ENCODE measurements around the gene PLCE1. TPM values are rescaled to one million over a fixed set of nuclear protein-coding genes. Genes with fewer than 3 reads are reported as not detected.
A peak's percentile ranks its signal among the peaks of the same experiment; 100 is the strongest.

The PLCE1 gene
- total RNA-seq, 2 donors from 2014 or later, result 13.5 to 28.3 TPM

DNA sequence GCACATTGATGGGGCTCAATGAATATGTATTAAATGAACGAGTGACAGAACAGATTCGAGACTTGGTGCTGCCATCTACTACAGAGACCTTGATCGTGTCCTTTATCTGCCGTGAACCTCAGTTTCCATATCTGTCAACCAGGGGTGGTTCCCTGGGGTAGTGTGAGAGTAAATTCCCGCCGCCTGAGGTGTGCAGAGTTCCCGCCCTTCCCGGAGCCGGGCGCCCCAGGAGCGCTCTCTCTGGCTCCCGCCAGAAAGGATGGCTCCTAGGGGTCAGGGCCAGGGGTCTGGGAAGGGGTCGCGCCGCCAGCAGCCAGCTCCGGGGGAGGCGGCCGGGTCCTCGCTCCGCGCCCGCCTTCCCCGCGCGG lies 333 bp upstream of the PLCE1 start:
- Histone ChIP-seq H3K27ac (peak overlapping the region in 1 of 2 donors; percentile 67), H3K36me3 (no peaks in the 10 kb centered on the region), H3K9me3 (no peaks in the 10 kb centered on the region), H3K4me3 (peak overlapping the region; percentile 83), H3K4me1 (ENCODE audit: control insufficient read depth in 1 of 2, low read depth in 2 of 2) (peaks cover 11 to 41% of the 10 kb centered on the region in 2 donors), H3K27me3 (replicated peaks; ENCODE audit: insufficient read depth) (no peaks in the 10 kb centered on the region)
- ATAC-seq (ENCODE audit: insufficient number of reproducible peaks, low FRiP score, low read depth) (no peak), DNase-seq (ENCODE audit: low spot score) (no peak)
- TF ChIP-seq CTCF (IDR thresholded peaks at IDR 0.05), result no peak

DNA sequence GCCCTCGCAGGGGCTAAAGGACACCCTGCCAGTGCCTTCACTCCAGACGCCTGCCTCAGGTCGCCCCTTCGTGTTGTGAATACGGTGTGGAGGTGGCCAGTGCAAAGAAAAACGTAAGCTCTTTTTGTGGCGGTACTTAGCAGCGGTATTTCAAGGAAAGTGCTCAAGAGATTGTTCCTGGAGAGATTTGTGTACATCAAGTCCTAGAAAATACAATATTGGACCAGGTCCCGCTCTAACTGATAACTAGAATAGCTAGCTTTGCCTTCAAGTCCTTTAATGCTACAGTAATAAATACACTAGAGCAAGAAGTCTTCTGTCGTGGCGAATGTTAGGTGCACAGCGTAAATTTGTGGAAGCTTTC lies 689 bp downstream of the PLCE1 start:
- no peak for DNase-seq (ENCODE audit: low spot score)
- H3K4me3 ChIP-seq, result peak overlapping the region; percentile 83
- H3K4me1 ChIP-seq (ENCODE audit: control insufficient read depth in 1 of 2, low read depth in 2 of 2), result peaks cover 11 to 48% of the 10 kb centered on the region in 2 donors
- no peaks in the 10 kb centered on the region for H3K36me3 ChIP-seq
- H3K9me3 ChIP-seq, result no peaks in the 10 kb centered on the region
- TF ChIP-seq CTCF (IDR thresholded peaks at IDR 0.05), result no peak
- peak overlapping the region in 1 of 2 donors; percentile 75 for H3K27ac ChIP-seq
- no peak for ATAC-seq (ENCODE audit: insufficient number of reproducible peaks, low FRiP score, low read depth)
- no peaks in the 10 kb centered on the region for H3K27me3 ChIP-seq (replicated peaks; ENCODE audit: insufficient read depth)

DNA sequence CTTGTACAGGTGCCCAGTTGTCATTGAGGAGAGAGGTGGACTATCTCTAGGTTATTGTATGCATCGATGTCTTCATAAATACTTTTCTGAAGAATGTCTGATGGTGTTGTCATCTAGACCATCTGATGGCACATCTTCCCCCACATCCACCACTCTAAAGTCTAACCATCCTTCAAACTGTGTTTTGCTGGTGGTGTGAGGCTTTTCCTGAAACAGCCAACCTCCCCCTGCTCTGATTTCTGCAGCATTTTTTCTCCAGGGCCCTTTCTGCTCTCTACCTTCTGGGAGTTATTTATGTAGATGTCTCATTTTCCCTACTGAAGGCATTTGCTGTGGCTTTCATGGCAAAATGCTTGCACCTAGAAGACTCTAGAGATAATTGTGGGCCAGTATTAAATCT lies 1.5 kb downstream of the PLCE1 start:
- Histone ChIP-seq H3K4me3 (no peak overlapping the region), H3K9me3 (no peaks in the 10 kb centered on the region), H3K27me3 (replicated peaks; ENCODE audit: insufficient read depth) (no peaks in the 10 kb centered on the region), H3K4me1 (ENCODE audit: control insufficient read depth in 1 of 2, low read depth in 2 of 2) (peaks cover 17 to 55% of the 10 kb centered on the region in 2 donors), H3K36me3 (no peaks in the 10 kb centered on the region), H3K27ac (no peak overlapping the region)
- DNase-seq (ENCODE audit: low spot score) (no peak), ATAC-seq (ENCODE audit: insufficient number of reproducible peaks, low FRiP score, low read depth) (no peak)
- TF ChIP-seq CTCF (IDR thresholded peaks at IDR 0.05), result no peak

GRCh38 chr10:93995598-93996271 lies 2.0 kb downstream of the PLCE1 start:
- no peak for TF ChIP-seq CTCF (IDR thresholded peaks at IDR 0.05)
- DNase-seq (ENCODE audit: low spot score) (no peak), ATAC-seq (ENCODE audit: insufficient number of reproducible peaks, low FRiP score, low read depth) (no peak)
- no peaks in the 10 kb centered on the region for H3K9me3 ChIP-seq
- H3K27ac ChIP-seq, result no peak overlapping the region
- no peaks in the 10 kb centered on the region for H3K36me3 ChIP-seq
- H3K4me3 ChIP-seq, result no peak overlapping the region
- H3K4me1 ChIP-seq (ENCODE audit: control insufficient read depth in 1 of 2, low read depth in 2 of 2), result peaks cover 18 to 55% of the 10 kb centered on the region in 2 donors
- no peaks in the 10 kb centered on the region for H3K27me3 ChIP-seq (replicated peaks; ENCODE audit: insufficient read depth)

DNA sequence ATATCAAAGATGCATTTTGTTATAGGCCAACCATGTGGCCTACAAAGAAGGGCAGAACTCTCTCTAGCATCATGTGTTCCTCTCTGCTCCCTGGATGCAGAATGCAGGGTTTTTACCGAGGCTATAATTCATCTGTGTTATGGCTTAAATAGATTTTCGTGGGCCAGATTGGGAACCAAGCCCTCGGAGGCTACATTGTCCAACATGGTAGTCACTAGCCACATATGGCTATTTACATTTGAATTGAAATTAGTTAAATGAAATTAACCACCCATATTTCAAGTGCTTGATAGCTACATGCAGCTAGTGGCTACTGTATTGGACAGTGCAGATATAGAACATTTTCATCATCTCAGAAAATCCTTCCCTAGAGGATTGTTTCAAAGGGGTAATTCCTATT lies 2.8 kb downstream of the PLCE1 start:
- no peak for ATAC-seq (ENCODE audit: insufficient number of reproducible peaks, low FRiP score, low read depth)
- no peaks in the 10 kb centered on the region for H3K9me3 ChIP-seq
- no peaks in the 10 kb centered on the region for H3K27me3 ChIP-seq (replicated peaks; ENCODE audit: insufficient read depth)
- DNase-seq (ENCODE audit: low spot score), result no peak
- peaks cover 18 to 48% of the 10 kb centered on the region in 2 donors for H3K4me1 ChIP-seq (ENCODE audit: control insufficient read depth in 1 of 2, low read depth in 2 of 2)
- H3K27ac ChIP-seq, result no peak overlapping the region
- no peak for TF ChIP-seq CTCF (IDR thresholded peaks at IDR 0.05)
- no peaks in the 10 kb centered on the region for H3K36me3 ChIP-seq
- no peak overlapping the region for H3K4me3 ChIP-seq
